GM12873 (cell line): ENCODE results near the gene MNAT1.

Experiments used
- CTCF ChIP-seq: IDR thresholded peaks from 2 replicates; pipeline ENCODE4 v1.5.1; 2012; ENCODE audit warnings: low read depth, mild to moderate bottlenecking, moderate library complexity, low read length, control low read depth; ENCODE audit not compliant: insufficient read depth; ENCODE audit errors: missing control alignments

The MNAT1 gene

GRCh38 chr14:60812987-60813386 lies 78.4 kb downstream of the MNAT1 start:
- TF ChIP-seq CTCF = no peak

- TF ChIP-seq CTCF = no peak
Observed at GRCh38 chr14:60815371-60815770, 80.8 kb downstream of the MNAT1 start.

GRCh38 chr14:60817113-60817512 lies 82.6 kb downstream of the MNAT1 start:
- TF ChIP-seq CTCF = no peak

- no peak for TF ChIP-seq CTCF
Observed at GRCh38 chr14:60819575-60819974, 85.0 kb downstream of the MNAT1 start.

GRCh38 chr14:60838601-60839000 lies 104.0 kb downstream of the MNAT1 start:
- no peak for TF ChIP-seq CTCF

- no peak for TF ChIP-seq CTCF
Observed at GRCh38 chr14:60839057-60839456, 104.5 kb downstream of the MNAT1 start.

GRCh38 chr14:60839657-60840056 lies 105.1 kb downstream of the MNAT1 start:
- TF ChIP-seq CTCF = no peak
